IPS-NIHi11 (cell line): ENCODE results near the gene SLC25A22.
A peak's percentile ranks its signal among the peaks of the same experiment; 100 is the strongest.

Experiments used
- DNase-seq: peaks from one replicate; pipeline ENCODE4 v3.0.0; 2012; ENCODE audit warnings: mixed read lengths, low spot score

Gene SLC25A22

DNA sequence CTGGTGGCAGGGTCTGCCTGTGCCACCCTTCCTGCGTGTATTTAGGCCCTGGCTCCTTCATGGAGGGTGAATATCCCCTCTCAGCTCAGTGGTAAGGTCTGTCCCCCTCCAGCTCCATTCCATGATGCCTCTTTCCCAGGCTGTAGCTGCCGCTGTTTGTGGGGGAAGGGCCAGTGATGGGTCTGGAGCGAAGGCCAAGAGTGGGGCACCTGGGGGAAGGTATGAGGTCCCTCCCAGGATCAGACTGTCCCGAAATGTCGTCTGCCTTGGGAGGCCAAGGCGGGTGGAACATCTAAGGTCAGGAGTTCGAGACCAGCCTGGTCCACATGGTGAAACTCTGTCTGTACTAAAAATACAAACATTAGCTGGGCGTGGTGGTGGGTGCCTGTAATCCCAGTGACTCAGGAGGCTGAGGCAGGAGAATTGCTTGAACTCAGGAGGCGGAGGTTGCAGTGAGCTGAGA is 35.8 kb upstream of the SLC25A22 start:
- no peak for DNase-seq

GRCh38 chr11:833114-833791 is 35.2 kb upstream of the SLC25A22 start:
- no peak for DNase-seq

DNA sequence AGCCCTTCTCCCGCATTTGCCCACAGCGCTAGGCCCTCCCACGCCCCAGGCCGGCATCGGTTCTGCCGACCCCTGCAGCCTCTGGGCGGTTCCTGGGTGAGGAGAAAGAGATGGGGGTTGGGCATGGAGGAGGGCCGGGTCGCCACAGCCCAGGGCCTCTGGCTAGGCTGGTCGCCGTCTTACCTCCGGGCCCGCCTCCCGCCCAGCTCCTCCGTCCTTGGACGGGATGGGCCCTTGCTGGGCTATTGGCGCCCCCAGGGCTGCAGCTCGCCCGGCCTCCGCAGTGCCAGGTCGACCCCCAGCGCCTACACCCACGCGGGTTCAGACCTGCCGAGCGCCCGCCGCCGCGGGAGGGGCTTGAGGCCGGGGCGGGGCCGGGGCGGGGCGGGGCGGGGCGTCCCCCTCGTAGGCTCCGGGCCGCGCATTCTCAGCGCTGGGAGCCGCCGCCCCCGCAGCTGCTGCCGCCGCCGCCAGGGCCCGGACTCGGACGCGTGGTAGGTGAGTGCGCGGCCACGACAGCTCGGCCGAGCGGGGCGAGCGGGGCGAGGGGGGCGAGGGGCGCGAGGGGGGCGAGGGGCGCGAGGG is 34.5 kb upstream of the SLC25A22 start, which contains the start of gene CD151:
CD151 (plus strand) TSS at position 424 of the 585 bp plus-strand sequence. CDS start 3,118 bp downstream, outside the sequence.
- peak; percentile 73 for DNase-seq

DNA sequence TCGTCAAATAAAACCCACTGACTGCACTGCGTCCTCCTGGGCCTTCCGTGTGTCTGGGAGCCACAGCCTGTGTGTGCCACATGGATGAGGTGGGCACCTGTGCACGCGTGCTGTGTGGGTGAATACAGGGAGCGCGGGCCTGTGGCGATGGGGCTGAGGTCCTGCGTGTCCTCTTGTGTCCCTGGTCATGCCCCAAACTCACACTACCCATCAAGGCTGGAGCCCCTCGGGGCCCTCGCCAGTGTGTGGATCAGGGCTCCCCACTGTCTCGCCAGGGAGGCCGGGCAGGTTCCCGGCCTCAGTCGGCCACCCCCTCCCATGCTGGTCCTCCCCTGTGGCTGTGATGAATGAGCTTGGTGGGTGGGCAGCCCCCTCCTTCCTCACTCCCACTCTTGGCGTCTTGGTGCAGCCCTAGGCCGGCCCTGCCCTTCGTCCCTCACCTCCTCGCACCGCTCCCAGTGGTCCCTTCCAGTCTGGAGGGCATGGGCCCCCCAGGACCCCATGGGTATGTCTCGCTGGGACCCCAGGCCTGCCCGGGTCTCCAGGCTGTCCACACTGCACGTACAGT is 34.0 kb upstream of the SLC25A22 start:
- no peak for DNase-seq

DNA sequence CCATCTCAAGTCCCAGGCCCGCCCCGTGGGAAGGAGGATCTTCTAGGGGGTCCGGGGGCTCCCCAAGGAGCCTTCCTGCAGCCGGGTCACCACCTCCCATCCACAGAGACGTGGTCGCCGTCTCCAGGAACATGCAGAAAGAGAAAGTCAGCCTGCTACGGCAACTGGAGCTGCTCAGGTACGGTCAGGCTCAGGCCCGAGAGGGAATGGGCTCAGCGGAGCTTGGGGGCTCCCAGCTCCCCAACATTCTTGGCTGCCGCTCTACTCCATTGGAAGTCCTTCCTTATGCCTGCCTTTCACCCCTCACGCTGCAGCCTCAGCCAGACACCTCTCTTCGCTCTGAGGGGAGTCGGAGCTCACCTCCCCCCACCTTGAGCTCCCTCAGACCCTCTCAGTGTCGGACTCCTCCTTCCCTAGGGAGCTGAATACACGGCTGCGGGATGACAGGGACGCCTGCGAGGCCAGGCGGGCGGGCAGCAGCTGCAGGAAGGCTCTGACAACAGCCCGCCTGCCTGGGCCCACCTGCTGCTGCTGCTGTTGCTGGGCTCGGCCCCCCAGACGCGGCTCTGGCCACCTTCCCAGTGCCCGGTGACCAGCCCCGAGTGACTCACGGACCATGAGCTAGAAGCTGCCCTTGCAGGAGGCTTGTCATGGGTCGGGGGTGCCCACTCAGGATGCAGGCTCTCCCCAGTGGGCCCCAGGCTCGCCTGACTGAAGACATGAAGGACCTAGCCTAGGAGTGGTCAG is 33.2 kb upstream of the SLC25A22 start:
- DNase-seq = no peak

GRCh38 chr11:830295-831117 is 32.4 kb upstream of the SLC25A22 start:
- DNase-seq = peak; percentile 83

- no peak for DNase-seq
Observed at GRCh38 chr11:829847-830294, 31.8 kb upstream of the SLC25A22 start.

GRCh38 chr11:829176-829846 is 31.2 kb upstream of the SLC25A22 start:
- no peak for DNase-seq

- DNase-seq = no peak
Observed at GRCh38 chr11:828506-829175, 30.6 kb upstream of the SLC25A22 start.

- DNase-seq = no peak
Observed at GRCh38 chr11:827897-828192, 29.8 kb upstream of the SLC25A22 start, which contains the start of gene CRACR2B. TSS of gene CRACR2B (plus strand) at chr11:827919. CDS start at chr11:828608, 689 bp downstream.

DNA sequence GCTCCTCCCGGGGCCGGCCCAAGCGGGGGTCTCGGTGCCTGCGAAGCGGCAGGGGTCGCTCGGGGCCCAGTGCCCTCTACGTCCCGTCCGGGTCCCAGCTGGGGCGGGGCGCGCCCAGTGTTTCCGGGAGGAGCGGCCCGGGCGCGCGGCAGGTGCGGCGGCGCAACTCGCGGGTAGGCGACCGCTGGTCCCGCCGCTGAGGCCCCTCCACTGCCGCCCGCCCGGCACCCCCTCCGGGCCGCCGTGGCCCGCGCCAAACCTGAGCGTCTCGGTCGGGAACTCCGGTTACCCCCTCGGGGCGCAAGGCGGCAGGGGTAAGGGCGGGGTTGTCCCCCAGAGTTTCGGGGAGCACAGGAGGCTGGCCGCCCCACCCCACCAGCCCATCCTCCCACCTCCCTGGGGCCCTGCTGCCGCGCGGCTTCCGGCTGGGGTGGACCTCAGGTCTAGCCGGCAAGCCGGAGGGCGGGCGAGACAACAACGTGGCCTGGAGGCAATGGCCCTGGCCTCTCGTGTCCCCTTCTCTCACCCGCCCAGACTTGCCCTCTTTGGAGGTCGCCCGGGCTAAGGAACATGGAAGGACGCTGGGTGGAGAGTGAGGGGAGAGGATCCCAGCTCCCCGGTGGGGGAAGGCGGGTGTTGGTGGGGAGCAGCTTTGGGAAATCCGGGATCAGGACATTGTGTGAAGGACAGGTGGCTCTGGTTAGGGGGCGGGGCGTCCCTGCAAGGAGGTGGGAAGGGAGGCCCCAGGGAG is 29.2 kb upstream of the SLC25A22 start:
- no peak for DNase-seq

- no peak for DNase-seq
Observed at GRCh38 chr11:826836-827145, 28.7 kb upstream of the SLC25A22 start.

GRCh38 chr11:826227-826621 is 28.1 kb upstream of the SLC25A22 start:
- DNase-seq = no peak

- DNase-seq = no peak
Observed at GRCh38 chr11:825366-826226, 27.5 kb upstream of the SLC25A22 start.

DNA sequence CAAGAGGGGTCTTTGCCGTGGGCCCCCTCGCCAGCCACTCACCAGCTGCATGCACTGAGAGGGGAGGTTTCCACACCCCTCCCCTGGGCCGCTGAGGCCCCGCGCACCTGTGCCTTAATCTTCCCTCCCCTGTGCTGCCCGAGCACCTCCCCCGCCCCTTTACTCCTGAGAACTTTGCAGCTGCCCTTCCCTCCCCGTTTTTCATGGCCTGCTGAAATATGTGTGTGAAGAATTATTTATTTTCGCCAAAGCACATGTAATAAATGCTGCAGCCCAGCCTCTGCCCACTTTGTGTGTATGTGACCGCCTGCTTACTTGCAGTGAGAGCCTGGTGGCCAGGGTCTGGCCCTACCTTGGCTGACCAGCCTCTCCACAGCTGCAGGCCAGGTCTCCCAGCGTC is 26.9 kb upstream of the SLC25A22 start:
- DNase-seq = no peak

DNA sequence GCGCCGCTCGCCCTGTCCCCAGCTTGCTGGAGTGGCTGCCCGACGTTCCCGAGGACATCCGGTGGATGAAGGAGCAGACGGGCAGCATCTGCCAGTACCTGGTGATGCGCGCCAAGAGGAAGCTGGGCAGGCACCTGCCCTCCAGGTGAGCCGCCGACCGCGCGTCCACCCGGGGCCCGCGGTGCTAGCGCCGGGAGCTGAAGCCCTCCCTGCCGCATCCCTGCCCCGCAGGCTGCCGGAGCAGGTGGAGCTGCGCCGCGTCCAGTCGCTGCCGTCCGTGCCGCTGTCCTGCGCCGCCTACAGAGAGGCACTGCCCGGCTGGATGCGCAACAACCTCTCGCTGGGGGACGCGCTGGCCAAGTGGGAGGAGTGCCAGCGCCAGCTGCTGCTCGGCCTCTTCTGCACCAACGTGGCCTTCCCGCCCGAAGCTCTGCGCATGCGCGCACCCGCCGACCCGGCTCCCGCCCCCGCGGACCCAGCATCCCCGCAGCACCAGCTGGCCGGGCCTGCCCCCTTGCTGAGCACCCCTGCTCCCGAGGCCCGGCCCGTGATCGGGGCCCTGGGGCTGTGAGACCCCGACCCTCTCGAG is 26.3 kb upstream of the SLC25A22 start:
- no peak for DNase-seq

GRCh38 chr11:823441-824291 is 25.6 kb upstream of the SLC25A22 start:
- no peak for DNase-seq
